HG03457 (cell line): Measurements from ENCODE around the gene DUSP23.
A peak's percentile ranks its signal among the peaks of the same experiment; 100 is the strongest.

Experiments used
- ATAC-seq: cut with Tn5 transposase; IDR thresholded peaks from one replicate; pipeline ENCODE4 v1.9.1; 2021; ENCODE audit warnings: moderate number of reproducible peaks; ENCODE audit not compliant: unreplicated experiment

The DUSP23 gene

DNA sequence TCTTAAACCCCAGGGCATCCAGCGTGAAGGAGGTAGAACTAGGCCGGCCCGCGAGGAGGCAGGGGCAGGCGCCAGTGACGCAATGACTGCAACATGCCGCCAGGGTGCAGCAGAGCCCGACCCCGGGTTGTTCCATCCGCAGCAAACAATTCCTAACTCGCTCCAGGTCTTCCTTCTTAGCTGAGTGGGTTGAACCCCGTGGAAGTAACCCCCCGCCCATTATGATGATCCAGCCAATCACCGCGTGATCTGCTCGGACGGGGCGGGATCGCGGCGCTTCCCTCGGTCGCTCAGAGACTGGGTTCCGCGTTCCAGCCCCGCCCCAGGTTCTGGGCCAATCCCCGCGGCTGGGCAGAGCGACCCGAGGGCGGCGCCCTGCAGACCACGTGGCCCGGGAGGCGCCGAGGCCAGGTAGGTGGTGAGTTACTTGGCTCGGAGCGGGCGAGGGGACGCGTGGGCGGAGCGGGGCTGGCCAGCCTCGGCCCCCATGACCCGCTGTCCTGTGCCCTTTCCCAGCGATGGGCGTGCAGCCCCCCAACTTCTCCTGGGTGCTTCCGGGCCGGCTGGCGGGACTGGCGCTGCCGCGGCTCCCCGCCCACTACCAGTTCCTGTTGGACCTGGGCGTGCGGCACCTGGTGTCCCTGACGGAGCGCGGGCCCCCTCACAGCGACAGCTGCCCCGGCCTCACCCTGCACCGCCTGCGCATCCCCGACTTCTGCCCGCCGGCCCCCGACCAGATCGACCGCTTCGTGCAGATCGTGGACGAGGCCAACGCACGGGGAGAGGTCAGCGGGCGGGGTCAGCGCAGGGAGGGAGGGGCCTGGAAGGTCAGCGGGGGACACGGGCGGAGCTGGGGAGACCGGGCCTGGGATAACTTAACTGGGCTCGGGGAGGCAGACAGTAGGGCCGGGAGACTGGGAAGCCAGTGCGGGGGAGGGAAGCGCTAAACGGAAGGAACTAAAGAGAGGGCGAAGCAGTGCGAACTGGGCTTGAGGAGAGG lies at the start of gene DUSP23:
DUSP23 (plus strand) TSS at position 380 of the 1,000 bp plus-strand sequence; CDS start at position 519, 139 bp downstream.
- peak; percentile 97 for ATAC-seq

GRCh38 chr1:159737238-159737916 lies 43.4 kb upstream of the DUSP23 start:
- ATAC-seq, result no peak

DNA sequence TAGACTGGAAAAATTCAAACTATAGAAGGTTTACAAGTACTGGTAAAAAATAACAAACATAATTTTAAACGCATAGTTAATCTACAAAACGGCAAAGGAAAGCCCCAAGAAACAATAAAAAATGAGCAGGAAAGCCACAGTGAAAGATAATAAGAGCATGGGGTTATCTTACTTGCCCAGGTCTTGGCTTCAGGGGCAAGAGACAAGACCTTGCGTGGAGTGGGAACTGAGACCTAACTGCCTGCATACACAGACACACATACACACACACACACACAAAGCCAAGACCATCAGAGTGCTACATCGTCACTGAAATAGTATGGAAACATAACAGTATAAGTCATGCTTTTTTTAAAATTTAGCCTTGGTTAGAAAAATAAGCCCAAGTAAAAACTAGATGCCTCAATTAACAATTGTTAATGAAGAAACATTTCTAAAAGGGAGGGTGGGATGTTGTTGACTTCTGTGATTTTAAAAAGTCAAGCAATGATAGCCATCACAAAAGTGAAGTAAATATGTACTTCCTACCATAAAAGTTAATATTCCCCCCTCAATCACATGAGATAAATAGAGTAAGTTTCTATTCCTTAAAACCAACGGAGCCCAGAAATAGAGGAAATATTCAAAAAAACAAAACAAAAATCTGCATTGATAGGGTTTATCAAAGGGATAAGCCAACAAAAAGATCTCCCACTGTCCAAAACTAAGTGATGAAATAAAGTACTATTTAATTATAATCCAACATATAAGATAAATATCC lies 36.9 kb upstream of the DUSP23 start:
- no peak for ATAC-seq

GRCh38 chr1:159746666-159747065 lies 34.1 kb upstream of the DUSP23 start:
- no peak for ATAC-seq

DNA sequence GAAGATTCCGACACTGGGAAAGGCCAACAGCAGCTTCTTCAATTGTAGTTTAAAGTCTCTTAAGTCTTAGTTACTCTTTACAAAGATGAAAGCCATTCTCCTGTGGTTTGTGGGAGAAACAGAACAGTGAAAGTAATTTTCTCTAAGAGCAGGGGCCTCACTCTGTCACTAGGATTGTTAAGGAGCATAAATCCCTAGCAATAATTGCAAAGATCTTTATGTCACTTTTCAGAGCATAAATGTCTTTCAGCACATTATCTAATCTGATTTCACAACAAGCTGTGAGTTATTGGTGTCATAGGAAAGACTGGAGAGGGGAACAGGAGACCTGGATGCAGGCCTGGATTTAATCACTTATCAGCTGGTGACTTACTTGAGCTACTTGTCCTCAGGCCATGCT lies 32.4 kb upstream of the DUSP23 start:
- ATAC-seq, result no peak

GRCh38 chr1:159749630-159750029 lies 31.1 kb upstream of the DUSP23 start:
- no peak for ATAC-seq

GRCh38 chr1:159750621-159751020 lies 30.1 kb upstream of the DUSP23 start:
- no peak for ATAC-seq

GRCh38 chr1:159751031-159751430 lies 29.7 kb upstream of the DUSP23 start:
- ATAC-seq, result no peak

- no peak for ATAC-seq
These were observed 28.6 kb upstream of the DUSP23 start for GRCh38 chr1:159752135-159752580.

DNA sequence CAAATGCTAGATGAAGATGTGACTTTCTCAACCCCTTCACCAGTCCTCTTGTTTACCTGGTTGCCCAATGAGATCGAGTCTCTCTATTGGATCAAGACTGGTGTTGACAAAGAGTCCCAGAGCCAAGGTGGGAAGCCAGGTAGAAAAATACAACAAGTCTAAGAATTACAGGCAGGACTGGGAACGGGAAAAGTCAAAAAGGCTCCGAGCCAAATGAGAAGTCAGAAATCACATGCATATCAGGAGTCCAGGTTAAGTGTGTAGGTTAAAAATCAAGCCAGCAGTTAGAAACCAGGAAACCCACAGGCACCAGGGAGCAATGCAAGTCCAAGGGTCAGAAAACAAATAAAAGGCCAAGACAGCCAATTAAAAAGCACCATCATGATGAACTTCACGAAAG lies 27.4 kb upstream of the DUSP23 start:
- no peak for ATAC-seq

DNA sequence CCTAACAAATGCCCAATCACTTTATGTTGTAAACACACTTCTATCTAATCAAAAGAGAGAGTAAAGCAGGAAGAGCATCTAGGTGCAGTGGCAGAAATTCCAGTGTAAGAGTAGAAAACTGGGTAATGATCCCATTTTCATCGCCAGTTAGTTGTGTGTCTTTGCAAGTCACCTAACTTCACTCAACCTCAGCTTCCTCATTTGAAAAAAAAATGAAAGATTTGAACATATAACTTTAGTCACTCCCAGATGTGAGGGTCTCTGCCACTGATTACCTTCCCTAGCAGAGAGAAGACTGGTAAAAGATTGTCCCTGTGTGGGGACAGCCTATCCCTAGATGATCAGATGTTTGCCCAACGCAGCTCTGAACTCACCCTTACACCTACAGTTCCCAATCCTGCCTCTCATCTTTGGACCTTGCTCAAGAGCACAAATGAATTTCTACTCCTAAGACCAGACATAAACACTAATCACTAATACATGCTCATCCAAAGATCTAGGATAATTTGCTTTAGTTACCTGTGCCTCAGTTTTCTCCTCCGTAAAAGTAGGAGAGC lies 25.2 kb upstream of the DUSP23 start:
- ATAC-seq, result no peak

- ATAC-seq, result no peak
These were observed 24.4 kb upstream of the DUSP23 start for GRCh38 chr1:159756397-159756796.

DNA sequence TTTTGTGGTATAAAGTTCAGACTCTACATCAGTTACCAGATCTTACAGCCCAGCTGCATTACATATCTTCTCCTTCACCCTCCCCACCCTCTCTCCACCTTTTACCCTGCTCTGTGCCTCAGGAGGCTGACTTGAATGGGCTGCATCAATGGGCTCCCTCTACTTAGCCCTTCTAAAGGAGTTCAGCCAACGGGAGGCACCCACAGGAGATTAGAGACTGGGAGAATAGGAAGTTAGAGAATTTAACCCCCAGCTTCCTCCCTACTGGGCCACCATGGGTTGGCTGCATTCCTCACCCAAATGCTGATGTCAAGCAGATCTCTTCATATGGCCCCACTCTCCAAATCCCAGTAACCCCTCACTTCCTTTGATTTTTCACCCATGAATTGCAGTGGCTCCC lies 17.1 kb upstream of the DUSP23 start:
- ATAC-seq, result no peak

- no peak for ATAC-seq
These were observed 15.0 kb upstream of the DUSP23 start for GRCh38 chr1:159765806-159766205.

- no peak for ATAC-seq
These were observed 9.5 kb upstream of the DUSP23 start for GRCh38 chr1:159771127-159771895.

DNA sequence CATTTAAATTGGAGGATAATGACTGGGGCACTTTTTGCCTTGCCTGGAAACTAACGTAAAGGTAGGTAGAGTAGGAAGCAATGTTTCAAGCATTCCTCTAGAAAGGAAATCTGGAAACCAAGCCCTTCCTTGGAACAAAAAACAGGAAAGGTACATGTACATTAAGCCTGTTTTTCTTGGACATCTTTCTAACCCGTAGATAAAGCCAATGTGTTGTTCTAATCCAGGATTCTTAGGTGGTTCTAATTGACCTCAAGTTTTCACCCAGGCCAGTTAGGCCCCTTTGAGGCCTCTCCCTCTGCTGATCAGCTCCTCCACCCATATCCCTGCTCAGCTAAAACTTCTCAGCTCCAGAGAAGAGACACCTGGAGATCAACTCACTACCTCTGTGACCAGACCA lies 6.3 kb upstream of the DUSP23 start:
- no peak for ATAC-seq

GRCh38 chr1:159775716-159776115 lies 5.0 kb upstream of the DUSP23 start:
- ATAC-seq, result no peak

DNA sequence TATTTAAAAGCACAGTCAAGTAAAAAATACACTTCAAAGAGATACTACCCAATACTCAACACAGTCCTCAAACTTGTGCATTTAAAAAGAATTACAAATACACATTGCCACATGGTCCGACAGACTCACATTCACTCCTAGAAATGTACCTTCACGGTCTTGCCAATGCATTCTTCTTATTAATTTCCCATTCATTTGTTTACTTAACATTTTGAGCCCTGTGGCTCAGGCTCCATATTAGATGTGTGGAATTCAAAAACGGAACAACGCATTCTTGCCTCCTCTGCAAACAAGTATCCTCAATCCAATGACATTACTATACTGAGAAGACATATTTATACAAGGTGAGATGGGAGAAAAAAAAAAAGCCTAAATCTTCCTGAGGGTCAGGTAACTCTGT lies 2.5 kb upstream of the DUSP23 start:
- no peak for ATAC-seq

DNA sequence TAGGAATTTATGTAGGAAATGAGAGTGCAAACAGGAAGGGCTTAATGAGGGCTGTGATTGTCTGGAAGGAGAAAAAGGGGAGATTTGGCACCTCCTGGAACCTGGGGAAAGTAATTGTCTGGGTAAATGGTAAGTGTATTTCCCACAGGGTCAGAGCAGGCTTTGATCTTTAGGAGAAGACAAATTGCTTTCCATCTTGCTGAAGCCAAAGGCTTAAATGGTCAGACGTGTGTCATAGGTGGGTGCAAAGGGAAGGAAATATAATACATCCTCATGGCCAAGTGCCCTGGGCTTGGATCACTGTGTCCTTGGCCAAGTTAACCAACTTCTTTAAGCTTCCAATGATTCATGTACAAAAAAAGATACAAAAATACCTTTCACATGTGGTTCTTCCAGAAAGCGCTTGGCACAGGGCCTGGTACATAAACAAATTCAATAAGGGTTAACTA lies 1.3 kb upstream of the DUSP23 start:
- ATAC-seq, result no peak

- ATAC-seq, result no peak
These were observed 1.2 kb downstream of the DUSP23 start for GRCh38 chr1:159781992-159782391.
